Measurements from ENCODE around the gene CAMP. TPM values are rescaled to one million over a fixed set of nuclear protein-coding genes. Genes with fewer than 3 reads are reported as not detected.

CAMP gene
- total RNA-seq, 1 experiment from 2014 or later, result not detected

DNA sequence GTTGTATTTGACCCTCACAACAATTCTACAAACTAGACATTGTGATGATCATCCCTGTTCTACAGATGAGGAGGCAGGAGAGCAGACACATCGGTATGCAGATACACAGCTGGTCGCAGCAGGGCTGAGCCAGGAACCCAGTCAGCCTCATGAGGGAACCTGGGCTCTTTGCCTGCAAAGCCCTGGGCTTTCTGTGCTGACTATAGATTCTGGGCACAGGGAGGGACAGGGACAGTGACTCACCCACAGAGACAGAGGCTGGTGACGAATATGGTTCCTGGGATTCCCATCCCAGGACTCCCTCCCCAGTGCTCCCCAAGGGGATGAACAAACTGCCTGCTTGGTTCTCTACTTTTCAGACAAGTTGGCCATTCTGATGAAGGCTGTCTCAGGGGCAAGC lies 3.8 kb upstream of the CAMP start:
- intact Hi-C loops (cut with micrococcal nuclease; ENCODE audit: unreplicated experiment), result no loop called here
- Histone ChIP-seq H3K4me2 (no peak overlapping the region), H3F3A (ENCODE audit: insufficient read depth, low read depth) (peaks cover 16% of the 10 kb centered on the region), H3K36me3 (ENCODE audit: low read depth) (no peaks in the 10 kb centered on the region), H3K9me2 (ENCODE audit: insufficient read depth) (no peaks in the 10 kb centered on the region), H3K4me3 (no peak overlapping the region), H3K9me3 (ENCODE audit: insufficient read depth, low read depth) (no peaks in the 10 kb centered on the region), H4K20me1 (ENCODE audit: insufficient read depth) (no peaks in the 10 kb centered on the region), H3K27me3 (ENCODE audit: insufficient read depth, low read depth) (no peaks in the 10 kb centered on the region), H3K27ac (no peak overlapping the region), H3K4me1 (replicated peaks; ENCODE audit: insufficient read depth) (peaks cover 19% of the 10 kb centered on the region), H3K79me2 (ENCODE audit: low read depth) (no peaks in the 10 kb centered on the region), H2AFZ (no peak overlapping the region)
- DNase-seq, result peak in 1 of 2 experiments; percentile 31
- POLR2A ChIA-PET (ENCODE audit: unreplicated experiment), result no interaction called here
- CTCF ChIA-PET, result no interaction called here
- TF ChIP-seq, protein P1, sequence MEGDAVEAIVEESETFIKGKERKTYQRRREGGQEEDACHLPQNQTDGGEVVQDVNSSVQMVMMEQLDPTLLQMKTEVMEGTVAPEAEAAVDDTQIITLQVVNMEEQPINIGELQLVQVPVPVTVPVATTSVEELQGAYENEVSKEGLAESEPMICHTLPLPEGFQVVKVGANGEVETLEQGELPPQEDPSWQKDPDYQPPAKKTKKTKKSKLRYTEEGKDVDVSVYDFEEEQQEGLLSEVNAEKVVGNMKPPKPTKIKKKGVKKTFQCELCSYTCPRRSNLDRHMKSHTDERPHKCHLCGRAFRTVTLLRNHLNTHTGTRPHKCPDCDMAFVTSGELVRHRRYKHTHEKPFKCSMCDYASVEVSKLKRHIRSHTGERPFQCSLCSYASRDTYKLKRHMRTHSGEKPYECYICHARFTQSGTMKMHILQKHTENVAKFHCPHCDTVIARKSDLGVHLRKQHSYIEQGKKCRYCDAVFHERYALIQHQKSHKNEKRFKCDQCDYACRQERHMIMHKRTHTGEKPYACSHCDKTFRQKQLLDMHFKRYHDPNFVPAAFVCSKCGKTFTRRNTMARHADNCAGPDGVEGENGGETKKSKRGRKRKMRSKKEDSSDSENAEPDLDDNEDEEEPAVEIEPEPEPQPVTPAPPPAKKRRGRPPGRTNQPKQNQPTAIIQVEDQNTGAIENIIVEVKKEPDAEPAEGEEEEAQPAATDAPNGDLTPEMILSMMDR (conservative IDR thresholded peaks at IDR 0.05), result no peak
- no peak for TF ChIP-seq EZH2 (IDR thresholded peaks at IDR 0.05; ENCODE audit: low read depth)
- no TSS peak for BruUV-seq (replicated peaks)

DNA sequence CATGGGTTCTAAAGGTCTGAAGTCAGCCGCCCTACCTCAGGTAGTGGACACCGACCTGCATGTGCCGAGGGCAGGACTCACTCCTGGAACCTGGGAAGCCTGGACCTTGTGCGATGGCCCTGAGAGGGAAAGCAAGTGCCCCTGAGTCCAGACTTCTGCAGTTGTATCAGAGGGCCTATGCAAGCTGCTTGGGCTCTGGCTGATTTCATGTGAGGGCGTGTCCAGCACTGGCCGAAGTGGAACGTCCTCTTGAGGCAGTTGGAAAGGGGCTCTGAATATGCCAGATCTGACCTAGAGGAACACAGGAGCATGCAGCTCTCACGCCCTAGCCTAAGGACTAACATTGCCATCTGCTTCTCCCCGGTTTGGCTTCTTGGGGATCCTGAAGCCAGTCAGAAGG lies 2.5 kb upstream of the CAMP start:
- peaks cover 16% of the 10 kb centered on the region for H3F3A ChIP-seq (ENCODE audit: insufficient read depth, low read depth)

DNA sequence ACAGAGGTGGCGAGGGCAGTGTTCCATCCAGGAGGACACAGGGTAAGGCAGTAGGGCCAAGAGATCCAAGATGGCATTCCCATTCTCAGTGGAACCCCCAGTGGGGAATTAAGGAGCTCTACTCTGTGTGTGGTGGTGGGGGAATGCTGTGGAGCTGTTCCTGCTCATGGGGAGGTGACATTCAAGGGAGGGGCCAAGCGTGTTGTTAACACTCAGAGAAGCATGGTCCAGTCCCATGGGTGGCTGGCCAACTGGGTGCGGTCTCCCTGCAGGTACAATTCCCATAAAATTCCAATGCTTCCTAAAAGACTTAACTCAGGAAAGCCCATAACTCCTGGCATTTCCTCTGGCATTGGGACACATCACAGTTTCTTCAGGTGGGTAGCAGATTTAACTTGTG lies 2.3 kb downstream of the CAMP start:
- Histone ChIP-seq H3K79me2 (ENCODE audit: low read depth) (no peaks in the 10 kb centered on the region), H3K9me2 (ENCODE audit: insufficient read depth) (no peaks in the 10 kb centered on the region), H4K20me1 (ENCODE audit: insufficient read depth) (no peaks in the 10 kb centered on the region), H3K4me2 (no peak overlapping the region), H2AFZ (no peak overlapping the region), H3K36me3 (ENCODE audit: low read depth) (no peaks in the 10 kb centered on the region), H3F3A (ENCODE audit: insufficient read depth, low read depth) (peaks cover 16% of the 10 kb centered on the region), H3K4me3 (no peak overlapping the region), H3K9me3 (ENCODE audit: insufficient read depth, low read depth) (no peaks in the 10 kb centered on the region), H3K27ac (no peak overlapping the region), H3K27me3 (ENCODE audit: insufficient read depth, low read depth) (no peaks in the 10 kb centered on the region), H3K4me1 (replicated peaks; ENCODE audit: insufficient read depth) (peaks cover 19% of the 10 kb centered on the region)
- intact Hi-C loops (cut with micrococcal nuclease; ENCODE audit: unreplicated experiment), result no loop called here
- no peak for DNase-seq
- TF ChIP-seq, protein P1 (conservative IDR thresholded peaks at IDR 0.05), result no peak
- TF ChIP-seq EZH2 (IDR thresholded peaks at IDR 0.05; ENCODE audit: low read depth), result no peak
- no TSS peak for BruUV-seq (replicated peaks)
- CTCF ChIA-PET, result no interaction called here
- POLR2A ChIA-PET (ENCODE audit: unreplicated experiment), result no interaction called here

More for the DNA sequence above, 2.5 kb upstream of the CAMP start:
- ChIA-PET CTCF (no interaction called here), POLR2A (ENCODE audit: unreplicated experiment) (no interaction called here)
- no peaks in the 10 kb centered on the region for H3K9me3 ChIP-seq (ENCODE audit: insufficient read depth, low read depth)
- no peaks in the 10 kb centered on the region for H3K9me2 ChIP-seq (ENCODE audit: insufficient read depth)
- peaks cover 19% of the 10 kb centered on the region for H3K4me1 ChIP-seq (replicated peaks; ENCODE audit: insufficient read depth)
- BruUV-seq (replicated peaks), result no TSS peak
- no peaks in the 10 kb centered on the region for H3K79me2 ChIP-seq (ENCODE audit: low read depth)
- intact Hi-C loops (cut with micrococcal nuclease; ENCODE audit: unreplicated experiment), result no loop called here
- H3K27ac ChIP-seq, result no peak overlapping the region
- H4K20me1 ChIP-seq (ENCODE audit: insufficient read depth), result no peaks in the 10 kb centered on the region
- H3K4me2 ChIP-seq, result no peak overlapping the region
- TF ChIP-seq, protein P1 (conservative IDR thresholded peaks at IDR 0.05), result no peak
- TF ChIP-seq EZH2 (IDR thresholded peaks at IDR 0.05; ENCODE audit: low read depth), result no peak
- H3K36me3 ChIP-seq (ENCODE audit: low read depth), result no peaks in the 10 kb centered on the region
- H2AFZ ChIP-seq, result no peak overlapping the region
- no peak for DNase-seq
- no peak overlapping the region for H3K4me3 ChIP-seq
- no peaks in the 10 kb centered on the region for H3K27me3 ChIP-seq (ENCODE audit: insufficient read depth, low read depth)
